ENCODE measurements around the gene ABCG1.
"Not testable (repeated sequence)": the region's sequence is repeated elsewhere in the genome, so short reads cannot be mapped to it uniquely, and the experiment has no call there.

ABCG1 gene

GRCh38 chr21:42287193-42288083 lies 68.5 kb downstream of the ABCG1 start:
- in situ Hi-C loops (cut with HindIII; ENCODE audit: low sequenced_read_pairs), result no loop called here
- no peak for TF ChIP-seq CTCF (IDR thresholded peaks at IDR 0.05; ENCODE audit: low read depth, low read length, missing control alignments)
- DNase-seq (ENCODE audit: low read depth), result peak; percentile 11
- no peak overlapping the region for H3K4me3 ChIP-seq (ENCODE audit: low read depth, low read length)

GRCh38 chr21:42288962-42289361 lies 70.0 kb downstream of the ABCG1 start:
- DNase-seq (ENCODE audit: low read depth), result no peak
- in situ Hi-C loops (cut with HindIII; ENCODE audit: low sequenced_read_pairs), result no loop called here
- H3K4me3 ChIP-seq (ENCODE audit: low read depth, low read length), result no peak overlapping the region
- TF ChIP-seq CTCF (IDR thresholded peaks at IDR 0.05; ENCODE audit: low read depth, low read length, missing control alignments), result no peak

GRCh38 chr21:42289926-42290325 lies 71.0 kb downstream of the ABCG1 start:
- TF ChIP-seq CTCF (IDR thresholded peaks at IDR 0.05; ENCODE audit: low read depth, low read length, missing control alignments), result no peak
- in situ Hi-C loops (cut with HindIII; ENCODE audit: low sequenced_read_pairs), result no loop called here
- no peak for DNase-seq (ENCODE audit: low read depth)
- H3K4me3 ChIP-seq (ENCODE audit: low read depth, low read length), result no peak overlapping the region

- no peak for DNase-seq (ENCODE audit: low read depth)
- in situ Hi-C loops (cut with HindIII; ENCODE audit: low sequenced_read_pairs), result no loop called here
- no peak for TF ChIP-seq CTCF (IDR thresholded peaks at IDR 0.05; ENCODE audit: low read depth, low read length, missing control alignments)
- H3K4me3 ChIP-seq (ENCODE audit: low read depth, low read length), result no peak overlapping the region
These were observed 71.6 kb downstream of the ABCG1 start for GRCh38 chr21:42290505-42290904.

- TF ChIP-seq CTCF (IDR thresholded peaks at IDR 0.05; ENCODE audit: low read depth, low read length, missing control alignments), result no peak
- in situ Hi-C loops (cut with HindIII; ENCODE audit: low sequenced_read_pairs), result no loop called here
- no peak overlapping the region for H3K4me3 ChIP-seq (ENCODE audit: low read depth, low read length)
- DNase-seq (ENCODE audit: low read depth), result no peak
These were observed 72.2 kb downstream of the ABCG1 start for GRCh38 chr21:42291003-42291750.

- TF ChIP-seq CTCF (IDR thresholded peaks at IDR 0.05; ENCODE audit: low read depth, low read length, missing control alignments), result no peak
- in situ Hi-C loops (cut with HindIII; ENCODE audit: low sequenced_read_pairs), result no loop called here
- no peak overlapping the region for H3K4me3 ChIP-seq (ENCODE audit: low read depth, low read length)
These were observed 73.0 kb downstream of the ABCG1 start for GRCh38 chr21:42291751-42292562.

GRCh38 chr21:42292563-42293142 lies 73.7 kb downstream of the ABCG1 start:
- DNase-seq (ENCODE audit: low read depth); in situ Hi-C loops (cut with HindIII; ENCODE audit: low sequenced_read_pairs); H3K4me3 ChIP-seq (ENCODE audit: low read depth, low read length): not testable (repeated sequence)

More at GRCh38 chr21:42291751-42292562, 73.0 kb downstream of the ABCG1 start:
- DNase-seq (ENCODE audit: low read depth), result no peak
